Measurements from ENCODE around the gene DHCR24.
"Not testable (repeated sequence)": the region's sequence is repeated elsewhere in the genome, so short reads cannot be mapped to it uniquely, and the experiment has no call there.

The DHCR24 gene

DNA sequence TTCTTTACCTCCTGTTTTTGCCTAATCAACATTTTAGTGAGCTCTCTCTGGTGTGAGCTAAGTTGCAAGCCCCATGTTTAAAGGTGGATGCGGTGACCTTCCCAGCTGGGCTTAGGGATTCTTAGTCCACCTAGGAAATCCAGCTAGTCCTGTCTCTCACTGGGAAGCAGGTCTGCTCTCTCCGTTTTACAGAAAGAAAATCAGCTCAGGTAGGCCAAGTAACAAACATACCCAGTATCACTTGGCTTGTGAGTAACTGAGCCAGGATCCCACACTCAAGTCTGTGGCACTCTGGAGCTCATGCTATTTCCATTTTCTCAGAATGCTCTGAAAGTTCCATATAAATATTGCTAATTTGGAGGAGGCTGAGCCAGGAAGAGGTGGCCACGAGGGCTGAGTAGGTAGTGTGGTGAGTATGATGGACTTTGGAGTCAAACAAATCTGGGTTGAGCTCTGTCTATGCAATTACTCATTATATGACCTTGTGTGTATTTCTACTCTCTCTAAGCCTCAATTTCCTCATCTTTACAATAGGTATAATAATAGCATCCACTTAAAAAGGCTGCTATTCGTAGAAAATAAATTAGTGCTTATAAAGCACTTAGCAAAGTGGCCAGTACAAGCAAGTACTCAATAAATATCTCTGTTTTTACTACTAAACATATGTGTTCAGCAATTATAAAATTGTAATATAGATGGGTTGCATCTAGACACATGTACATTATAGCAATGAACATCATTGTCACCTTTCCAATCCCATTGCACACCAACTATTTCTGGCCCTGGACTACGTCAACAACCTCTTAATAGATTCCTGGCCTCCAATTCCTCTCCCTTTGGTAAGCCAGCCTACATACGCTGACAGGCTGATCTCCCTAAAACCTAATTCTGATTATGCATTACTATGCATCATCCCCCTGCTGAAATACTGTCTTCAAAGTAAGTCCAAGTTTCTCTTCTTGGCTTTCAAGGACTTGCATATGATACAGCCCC lies 32.7 kb upstream of the DHCR24 start:
- no peaks in the 10 kb centered on the region for H3K36me3 ChIP-seq (ENCODE audit: control insufficient read depth, insufficient read depth, low read length)
- peaks cover 4% of the 10 kb centered on the region for H3K4me1 ChIP-seq (ENCODE audit: control insufficient read depth, insufficient read depth, low read length)
- H3K9ac ChIP-seq (ENCODE audit: low read depth, low read length): no peak overlapping the region
- no peak overlapping the region for H3K4me3 ChIP-seq (ENCODE audit: low read depth, low read length)
- H3K9me3 ChIP-seq (ENCODE audit: control insufficient read depth, insufficient read depth, low read length): no peaks in the 10 kb centered on the region
- H3K27me3 ChIP-seq (ENCODE audit: control insufficient read depth, insufficient read depth, low read length): no peaks in the 10 kb centered on the region

DNA sequence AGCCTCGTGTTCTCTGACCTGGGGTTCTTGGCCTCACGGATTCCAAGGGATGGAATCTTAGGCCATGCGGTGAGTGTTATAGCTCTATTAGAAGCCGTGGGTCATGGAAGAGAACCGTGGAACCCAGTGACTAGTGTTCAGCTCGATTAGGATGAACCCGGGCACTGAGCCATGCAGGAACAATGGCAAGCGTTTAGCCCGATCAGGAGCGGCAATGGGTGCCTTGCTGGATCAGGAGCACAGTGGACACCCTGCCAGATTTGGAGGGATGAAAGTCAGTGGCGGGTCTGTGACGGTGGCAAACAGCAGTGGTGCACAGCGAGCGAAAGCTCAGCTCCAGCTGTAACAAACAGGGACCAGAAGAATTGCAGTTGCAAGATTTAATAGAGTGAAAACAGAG lies 24.1 kb upstream of the DHCR24 start:
- H3K4me3 ChIP-seq (ENCODE audit: low read depth, low read length); H3K36me3 ChIP-seq (ENCODE audit: control insufficient read depth, insufficient read depth, low read length); H3K4me1 ChIP-seq (ENCODE audit: control insufficient read depth, insufficient read depth, low read length); H3K27me3 ChIP-seq (ENCODE audit: control insufficient read depth, insufficient read depth, low read length); H3K9me3 ChIP-seq (ENCODE audit: control insufficient read depth, insufficient read depth, low read length); H3K9ac ChIP-seq (ENCODE audit: low read depth, low read length): not testable (repeated sequence)

GRCh38 chr1:54906586-54906985 lies 19.6 kb upstream of the DHCR24 start:
- no peak overlapping the region for H3K9ac ChIP-seq (ENCODE audit: low read depth, low read length)
- peaks cover 9% of the 10 kb centered on the region for H3K4me1 ChIP-seq (ENCODE audit: control insufficient read depth, insufficient read depth, low read length)
- H3K9me3 ChIP-seq (ENCODE audit: control insufficient read depth, insufficient read depth, low read length): no peaks in the 10 kb centered on the region
- H3K4me3 ChIP-seq (ENCODE audit: low read depth, low read length): no peak overlapping the region
- H3K27me3 ChIP-seq (ENCODE audit: control insufficient read depth, insufficient read depth, low read length): peaks cover 2% of the 10 kb centered on the region
- no peaks in the 10 kb centered on the region for H3K36me3 ChIP-seq (ENCODE audit: control insufficient read depth, insufficient read depth, low read length)

GRCh38 chr1:54904476-54905048 lies 17.6 kb upstream of the DHCR24 start:
- Histone ChIP-seq H3K4me1 (ENCODE audit: control insufficient read depth, insufficient read depth, low read length) (peaks cover 9% of the 10 kb centered on the region), H3K36me3 (ENCODE audit: control insufficient read depth, insufficient read depth, low read length) (no peaks in the 10 kb centered on the region), H3K9me3 (ENCODE audit: control insufficient read depth, insufficient read depth, low read length) (no peaks in the 10 kb centered on the region), H3K27me3 (ENCODE audit: control insufficient read depth, insufficient read depth, low read length) (no peaks in the 10 kb centered on the region), H3K4me3 (ENCODE audit: low read depth, low read length) (no peak overlapping the region), H3K9ac (ENCODE audit: low read depth, low read length) (no peak overlapping the region)

GRCh38 chr1:54894271-54894670 lies 7.3 kb upstream of the DHCR24 start:
- H3K27me3 ChIP-seq (ENCODE audit: control insufficient read depth, insufficient read depth, low read length): no peaks in the 10 kb centered on the region

GRCh38 chr1:54892586-54892985 lies 5.6 kb upstream of the DHCR24 start:
- Histone ChIP-seq H3K4me1 (ENCODE audit: control insufficient read depth, insufficient read depth, low read length) (peaks cover 2% of the 10 kb centered on the region), H3K27me3 (ENCODE audit: control insufficient read depth, insufficient read depth, low read length) (no peaks in the 10 kb centered on the region), H3K9me3 (ENCODE audit: control insufficient read depth, insufficient read depth, low read length) (no peaks in the 10 kb centered on the region), H3K36me3 (ENCODE audit: control insufficient read depth, insufficient read depth, low read length) (no peaks in the 10 kb centered on the region), H3K9ac (ENCODE audit: low read depth, low read length) (no peak overlapping the region), H3K4me3 (ENCODE audit: low read depth, low read length) (no peak overlapping the region)

More at GRCh38 chr1:54894271-54894670, 7.3 kb upstream of the DHCR24 start:
- Histone ChIP-seq H3K4me3 (ENCODE audit: low read depth, low read length) (no peak overlapping the region), H3K4me1 (ENCODE audit: control insufficient read depth, insufficient read depth, low read length) (no peaks in the 10 kb centered on the region), H3K36me3 (ENCODE audit: control insufficient read depth, insufficient read depth, low read length) (no peaks in the 10 kb centered on the region), H3K9me3 (ENCODE audit: control insufficient read depth, insufficient read depth, low read length) (no peaks in the 10 kb centered on the region), H3K9ac (ENCODE audit: low read depth, low read length) (no peak overlapping the region)

DNA sequence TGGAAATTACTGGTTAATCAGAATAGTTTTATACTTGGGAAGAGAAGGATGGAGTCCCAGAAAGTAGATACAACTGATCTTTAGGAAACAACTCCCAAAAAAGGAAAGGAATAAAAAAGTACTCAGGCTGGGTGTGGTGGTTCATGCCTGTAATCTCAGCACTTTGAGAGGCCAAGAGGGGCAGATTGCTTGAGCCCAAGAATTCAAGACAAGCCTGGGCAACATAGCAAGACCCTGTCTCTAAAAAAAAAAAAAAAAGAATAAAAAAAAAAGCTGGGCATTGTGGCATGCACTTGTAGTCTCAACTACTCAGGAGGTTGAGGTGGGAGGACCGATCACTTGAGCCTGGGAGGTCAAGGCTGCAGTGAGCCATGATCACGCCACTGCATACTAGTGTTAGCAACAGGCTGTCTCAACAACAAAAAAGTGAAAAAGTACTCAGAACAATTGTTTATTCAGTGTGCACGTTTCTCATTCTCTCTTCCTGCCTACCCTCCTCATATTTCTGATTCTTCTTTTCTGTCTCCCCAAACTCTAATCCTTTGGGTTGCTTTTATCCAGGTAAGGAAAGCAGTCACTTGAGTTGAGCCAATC lies 2.2 kb upstream of the DHCR24 start:
- H3K4me1 ChIP-seq (ENCODE audit: control insufficient read depth, insufficient read depth, low read length): peaks cover 9% of the 10 kb centered on the region
- H3K9me3 ChIP-seq (ENCODE audit: control insufficient read depth, insufficient read depth, low read length): no peaks in the 10 kb centered on the region
- H3K27me3 ChIP-seq (ENCODE audit: control insufficient read depth, insufficient read depth, low read length): no peaks in the 10 kb centered on the region
- no peak overlapping the region for H3K9ac ChIP-seq (ENCODE audit: low read depth, low read length)
- H3K4me3 ChIP-seq (ENCODE audit: low read depth, low read length): no peak overlapping the region
- H3K36me3 ChIP-seq (ENCODE audit: control insufficient read depth, insufficient read depth, low read length): peaks cover 7% of the 10 kb centered on the region

- Histone ChIP-seq H3K4me1 (ENCODE audit: control insufficient read depth, insufficient read depth, low read length) (peaks cover 12% of the 10 kb centered on the region), H3K9me3 (ENCODE audit: control insufficient read depth, insufficient read depth, low read length) (no peaks in the 10 kb centered on the region), H3K4me3 (ENCODE audit: low read depth, low read length) (peak overlapping the region; percentile 81), H3K9ac (ENCODE audit: low read depth, low read length) (no peak overlapping the region), H3K36me3 (ENCODE audit: control insufficient read depth, insufficient read depth, low read length) (peaks cover 14% of the 10 kb centered on the region), H3K27me3 (ENCODE audit: control insufficient read depth, insufficient read depth, low read length) (no peaks in the 10 kb centered on the region)
Observed at GRCh38 chr1:54888080-54888733, 1.2 kb upstream of the DHCR24 start.

- Histone ChIP-seq H3K9ac (ENCODE audit: low read depth, low read length) (peak overlapping the region; percentile 37), H3K4me1 (ENCODE audit: control insufficient read depth, insufficient read depth, low read length) (peaks cover 12% of the 10 kb centered on the region)
Observed at GRCh38 chr1:54887665-54888071, 673 bp upstream of the DHCR24 start.

GRCh38 chr1:54885807-54886723 lies 930 bp downstream of the DHCR24 start:
- Histone ChIP-seq H3K4me1 (ENCODE audit: control insufficient read depth, insufficient read depth, low read length) (peaks cover 12% of the 10 kb centered on the region), H3K9ac (ENCODE audit: low read depth, low read length) (peak overlapping the region; percentile 89), H3K9me3 (ENCODE audit: control insufficient read depth, insufficient read depth, low read length) (no peaks in the 10 kb centered on the region), H3K4me3 (ENCODE audit: low read depth, low read length) (peak overlapping the region; percentile 90), H3K36me3 (ENCODE audit: control insufficient read depth, insufficient read depth, low read length) (peaks cover 16% of the 10 kb centered on the region), H3K27me3 (ENCODE audit: control insufficient read depth, insufficient read depth, low read length) (no peaks in the 10 kb centered on the region)

More at GRCh38 chr1:54887665-54888071, 673 bp upstream of the DHCR24 start:
- H3K4me3 ChIP-seq (ENCODE audit: low read depth, low read length): peak overlapping the region; percentile 81
- peaks cover 16% of the 10 kb centered on the region for H3K36me3 ChIP-seq (ENCODE audit: control insufficient read depth, insufficient read depth, low read length)
- no peaks in the 10 kb centered on the region for H3K27me3 ChIP-seq (ENCODE audit: control insufficient read depth, insufficient read depth, low read length)
- no peaks in the 10 kb centered on the region for H3K9me3 ChIP-seq (ENCODE audit: control insufficient read depth, insufficient read depth, low read length)

Data from iPS-15b (cell line).